ENCODE measurements around the gene MOB3B.

DNA sequence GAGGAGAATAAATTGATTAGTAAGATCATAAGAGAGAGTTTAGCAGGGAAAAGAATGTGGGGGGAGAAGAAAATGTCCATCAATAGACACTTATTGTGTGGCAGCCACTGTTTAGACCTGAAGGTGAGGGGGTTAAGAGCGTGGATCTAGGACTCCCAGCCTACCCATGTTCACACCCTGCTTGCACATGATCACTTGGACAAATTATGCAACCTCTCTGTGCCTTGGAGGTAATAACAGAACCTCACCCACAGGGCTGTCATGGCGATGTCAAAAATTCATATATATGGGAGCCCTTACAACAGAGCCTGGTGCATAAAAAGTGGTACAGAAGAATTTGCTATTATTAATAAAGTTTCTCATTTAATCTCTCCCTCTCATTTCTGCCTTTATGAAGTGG lies 146.6 kb downstream of the MOB3B start:
- TF ChIP-seq, protein P1, sequence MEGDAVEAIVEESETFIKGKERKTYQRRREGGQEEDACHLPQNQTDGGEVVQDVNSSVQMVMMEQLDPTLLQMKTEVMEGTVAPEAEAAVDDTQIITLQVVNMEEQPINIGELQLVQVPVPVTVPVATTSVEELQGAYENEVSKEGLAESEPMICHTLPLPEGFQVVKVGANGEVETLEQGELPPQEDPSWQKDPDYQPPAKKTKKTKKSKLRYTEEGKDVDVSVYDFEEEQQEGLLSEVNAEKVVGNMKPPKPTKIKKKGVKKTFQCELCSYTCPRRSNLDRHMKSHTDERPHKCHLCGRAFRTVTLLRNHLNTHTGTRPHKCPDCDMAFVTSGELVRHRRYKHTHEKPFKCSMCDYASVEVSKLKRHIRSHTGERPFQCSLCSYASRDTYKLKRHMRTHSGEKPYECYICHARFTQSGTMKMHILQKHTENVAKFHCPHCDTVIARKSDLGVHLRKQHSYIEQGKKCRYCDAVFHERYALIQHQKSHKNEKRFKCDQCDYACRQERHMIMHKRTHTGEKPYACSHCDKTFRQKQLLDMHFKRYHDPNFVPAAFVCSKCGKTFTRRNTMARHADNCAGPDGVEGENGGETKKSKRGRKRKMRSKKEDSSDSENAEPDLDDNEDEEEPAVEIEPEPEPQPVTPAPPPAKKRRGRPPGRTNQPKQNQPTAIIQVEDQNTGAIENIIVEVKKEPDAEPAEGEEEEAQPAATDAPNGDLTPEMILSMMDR (conservative IDR thresholded peaks at IDR 0.05; ENCODE audit: low read depth, low read length): no peak
- no peak for TF ChIP-seq EZH2 (IDR thresholded peaks at IDR 0.05; ENCODE audit: borderline replicate concordance, low read depth, low read length, poor library complexity, severe bottlenecking)
